ENCODE results near the gene BET1L.
"Not testable (repeated sequence)": the region's sequence is repeated elsewhere in the genome, so short reads cannot be mapped to it uniquely, and the experiment has no call there.

- not testable (repeated sequence) for TF ChIP-seq MYC (IDR thresholded peaks at IDR 0.05; ENCODE audit: low read depth, low read length); POLR2A (IDR thresholded peaks at IDR 0.05; ENCODE audit: extremely low read depth, insufficient read length)
- TF ChIP-seq, protein P1, sequence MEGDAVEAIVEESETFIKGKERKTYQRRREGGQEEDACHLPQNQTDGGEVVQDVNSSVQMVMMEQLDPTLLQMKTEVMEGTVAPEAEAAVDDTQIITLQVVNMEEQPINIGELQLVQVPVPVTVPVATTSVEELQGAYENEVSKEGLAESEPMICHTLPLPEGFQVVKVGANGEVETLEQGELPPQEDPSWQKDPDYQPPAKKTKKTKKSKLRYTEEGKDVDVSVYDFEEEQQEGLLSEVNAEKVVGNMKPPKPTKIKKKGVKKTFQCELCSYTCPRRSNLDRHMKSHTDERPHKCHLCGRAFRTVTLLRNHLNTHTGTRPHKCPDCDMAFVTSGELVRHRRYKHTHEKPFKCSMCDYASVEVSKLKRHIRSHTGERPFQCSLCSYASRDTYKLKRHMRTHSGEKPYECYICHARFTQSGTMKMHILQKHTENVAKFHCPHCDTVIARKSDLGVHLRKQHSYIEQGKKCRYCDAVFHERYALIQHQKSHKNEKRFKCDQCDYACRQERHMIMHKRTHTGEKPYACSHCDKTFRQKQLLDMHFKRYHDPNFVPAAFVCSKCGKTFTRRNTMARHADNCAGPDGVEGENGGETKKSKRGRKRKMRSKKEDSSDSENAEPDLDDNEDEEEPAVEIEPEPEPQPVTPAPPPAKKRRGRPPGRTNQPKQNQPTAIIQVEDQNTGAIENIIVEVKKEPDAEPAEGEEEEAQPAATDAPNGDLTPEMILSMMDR (IDR thresholded peaks at IDR 0.05; ENCODE audit: low read depth, low read length) = not testable (repeated sequence)
- TF ChIP-seq, protein P2, sequence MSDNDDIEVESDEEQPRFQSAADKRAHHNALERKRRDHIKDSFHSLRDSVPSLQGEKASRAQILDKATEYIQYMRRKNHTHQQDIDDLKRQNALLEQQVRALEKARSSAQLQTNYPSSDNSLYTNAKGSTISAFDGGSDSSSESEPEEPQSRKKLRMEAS (IDR thresholded peaks at IDR 0.05; ENCODE audit: low read depth, low read length) = not testable (repeated sequence)
Observed at GRCh38 chr11:190546-190945, 16.7 kb downstream of the BET1L start.

All from NB4 (cell line).